IMR-90 (cell line): ENCODE measurements around the gene TOMM6. TPM values are rescaled to one million over a fixed set of nuclear protein-coding genes. Genes with fewer than 3 reads are reported as not detected.

ENCODE experiments used
- ATAC-seq: fragments of 200-7000 bp; cut with Tn5 transposase; 2 replicates; pipeline ENCODE4 v1.9.1; 2020; ENCODE audit warnings: low read depth, mild to moderate bottlenecking, moderate library complexity
- BruUV-seq: library from RNA; stranded (reverse); fragments of 400-500 nt; replicated peaks from 2 replicates; lab custom pipeline; 2021; lab: Mats Ljungman, UMichigan
- CTCF ChIA-PET: fragments of 300-600 bp; formaldehyde crosslinking; extraction: SDS; loops from one replicate; lab custom pipeline; 2021; ENCODE audit warnings: antibody characterized with exemption; lab: Yijun Ruan, JAX
- POLR2A ChIA-PET: fragments of 300-600 bp; sonication (Branson Sonifier 250); formaldehyde crosslinking; loops from one replicate; lab custom pipeline; 2022; ENCODE audit warnings: antibody characterized with exemption; ENCODE audit not compliant: unreplicated experiment; lab: Charles Lee
- DNase-seq: peaks from one replicate; pipeline ENCODE4 v3.0.0; 2013
- H2AFZ ChIP-seq: replicated peaks from 2 replicates; pipeline ENCODE3; 2013; ENCODE audit warnings: low read length, mild to moderate bottlenecking; ENCODE audit not compliant: poor library complexity
- H2AK5ac ChIP-seq: 2 replicates; pipeline ENCODE4 v1.6.1; 2013; ENCODE audit warnings: low read depth, low read length, inconsistent platforms
- H2AK9ac ChIP-seq: replicated peaks from 2 replicates; pipeline ENCODE3; 2013; ENCODE audit warnings: mild to moderate bottlenecking, low read depth, low read length, moderate library complexity; ENCODE audit not compliant: poor library complexity
- H2BK120ac ChIP-seq: 2 replicates; pipeline ENCODE4 v1.6.1; 2013; ENCODE audit warnings: low read depth, low read length, inconsistent platforms
- H2BK15ac ChIP-seq: 3 replicates; pipeline ENCODE4 v1.6.1; 2013; ENCODE audit warnings: low read depth, low read length, inconsistent platforms
- H2BK20ac ChIP-seq: 2 replicates; pipeline ENCODE4 v1.6.1; 2013; ENCODE audit warnings: low read depth, mild to moderate bottlenecking, inconsistent platforms, low read length, moderate library complexity
- H2BK5ac ChIP-seq: 2 replicates; pipeline ENCODE4 v1.6.1; 2013; ENCODE audit warnings: mild to moderate bottlenecking, low read depth, low read length, inconsistent platforms; ENCODE audit not compliant: poor library complexity, severe bottlenecking
- H3K14ac ChIP-seq: replicated peaks from 2 replicates; pipeline ENCODE4 v1.6.1; 2013; ENCODE audit warnings: low read depth, low read length, inconsistent platforms
- H3K18ac ChIP-seq: 2 replicates; pipeline ENCODE4 v1.6.1; 2013; ENCODE audit warnings: low read depth, low read length, control low read depth
- H3K23ac ChIP-seq: 2 replicates; pipeline ENCODE4 v1.6.1; 2013; ENCODE audit warnings: low read depth, low read length, inconsistent platforms
- H3K27ac ChIP-seq: 2 replicates; pipeline ENCODE4 v1.5.1; 2013; ENCODE audit warnings: mild to moderate bottlenecking, control low read depth, low read length; ENCODE audit not compliant: insufficient read depth
- H3K27me3 ChIP-seq: 2 replicates; pipeline ENCODE4 v1.6.1; 2013; ENCODE audit warnings: low read length; ENCODE audit not compliant: control insufficient read depth, insufficient read depth
- H3K36me3 ChIP-seq: 2 replicates; pipeline ENCODE4 v1.6.1; 2013; ENCODE audit warnings: low read length, mixed read lengths; ENCODE audit not compliant: control insufficient read depth, insufficient read depth
- H3K4ac ChIP-seq: 2 replicates; pipeline ENCODE4 v1.6.1; 2013; ENCODE audit warnings: low read depth, low read length, inconsistent platforms
- H3K4me1 ChIP-seq: 2 replicates; pipeline ENCODE4 v1.6.1; 2013; ENCODE audit warnings: low read length, mixed read lengths; ENCODE audit not compliant: control insufficient read depth, insufficient read depth
- H3K4me2 ChIP-seq: 2 replicates; pipeline ENCODE4 v1.6.1; 2013; ENCODE audit warnings: low read depth, mild to moderate bottlenecking, control low read depth, low read length, moderate library complexity
- H3K4me3 ChIP-seq: 2 replicates; pipeline ENCODE4 v1.5.1; 2013; ENCODE audit warnings: low read depth, mild to moderate bottlenecking, control low read depth, low read length, moderate library complexity; ENCODE audit not compliant: insufficient read depth
- H3K56ac ChIP-seq: 2 replicates; pipeline ENCODE4 v1.6.1; 2013; ENCODE audit warnings: low read length, inconsistent platforms; ENCODE audit not compliant: insufficient read depth; ENCODE audit errors: extremely low read depth
- H3K79me1 ChIP-seq, 2 experiments: 2 replicates each; pipeline ENCODE4 v1.6.1; 2013; ENCODE audit warnings: low read length in 2 of 2, inconsistent platforms in 1 of 2, low read depth in 1 of 2
- H3K9ac ChIP-seq: 2 replicates; pipeline ENCODE4 v1.6.1; 2013; ENCODE audit warnings: low read depth, low read length, control low read depth
- H3K9me1 ChIP-seq: 2 replicates; pipeline ENCODE4 v1.6.1; 2013; ENCODE audit warnings: low read length, inconsistent platforms; ENCODE audit not compliant: insufficient read depth
- H3K9me3 ChIP-seq: 2 replicates; pipeline ENCODE4 v1.6.1; 2013; ENCODE audit warnings: low read length; ENCODE audit not compliant: control insufficient read depth, insufficient read depth
- H4K20me1 ChIP-seq: 2 replicates; pipeline ENCODE4 v1.6.1; 2013; ENCODE audit warnings: low read length, inconsistent platforms; ENCODE audit not compliant: insufficient read depth
- H4K5ac ChIP-seq: 2 replicates; pipeline ENCODE4 v1.6.1; 2013; ENCODE audit warnings: mild to moderate bottlenecking, low read depth, low read length, control low read depth
- H4K8ac ChIP-seq, 2 experiments: 2 replicates each; pipeline ENCODE4 v1.6.1; 2013; ENCODE audit warnings: low read depth in 2 of 2, low read length in 2 of 2, control low read depth in 1 of 2, inconsistent platforms in 1 of 2
- H4K91ac ChIP-seq: 2 replicates; pipeline ENCODE4 v1.6.1; 2013; ENCODE audit warnings: low read depth, low read length, inconsistent platforms; ENCODE audit not compliant: insufficient read depth
- BHLHE40 ChIP-seq: fragments of 150-350 bp; IDR thresholded peaks from 2 replicates; pipeline ENCODE4 v1.6.1; 2016; ENCODE audit warnings: mild to moderate bottlenecking, low read depth, low read length
- CEBPB ChIP-seq: IDR thresholded peaks from 2 replicates; pipeline ENCODE4 v1.6.1; 2012; ENCODE audit warnings: low read depth, low read length, improper control_type of control experiment
- CTCF ChIP-seq: conservative IDR thresholded peaks from 2 replicates; pipeline ENCODE4 v1.5.1; 2012; ENCODE audit warnings: mild to moderate bottlenecking, low read depth, low read length, improper control_type of control experiment
- MAFK ChIP-seq: IDR thresholded peaks from 2 replicates; pipeline ENCODE4 v1.6.1; 2012; ENCODE audit warnings: low read depth, low read length, improper control_type of control experiment
- MAZ ChIP-seq: IDR thresholded peaks from 2 replicates; pipeline ENCODE4 v1.6.1; 2012; ENCODE audit warnings: low read depth, mild to moderate bottlenecking, low read length, improper control_type of control experiment, moderate library complexity, borderline replicate concordance
- MXI1 ChIP-seq: IDR thresholded peaks from 2 replicates; pipeline ENCODE4 v1.6.1; 2012; ENCODE audit warnings: low read depth, mild to moderate bottlenecking, low read length, moderate library complexity, borderline replicate concordance
- RAD21 ChIP-seq: IDR thresholded peaks from 2 replicates; pipeline ENCODE4 v1.6.1; 2012; ENCODE audit warnings: low read length, improper control_type of control experiment
- RFX5 ChIP-seq: IDR thresholded peaks from 2 replicates; pipeline ENCODE4 v1.8.0; 2012; ENCODE audit warnings: low read depth, mild to moderate bottlenecking, low read length, moderate library complexity
- SMC3 ChIP-seq: fragments of 150-350 bp; IDR thresholded peaks from 2 replicates; pipeline ENCODE4 v1.6.1; 2016; ENCODE audit warnings: low read depth, mild to moderate bottlenecking, antibody characterized with exemption, low read length, moderate library complexity
- USF2 ChIP-seq: fragments of 150-350 bp; IDR thresholded peaks from 2 replicates; pipeline ENCODE4 v1.6.1; 2017; ENCODE audit warnings: mild to moderate bottlenecking, antibody characterized with exemption, low read length, low read depth
- WGBS, 2 experiments: methylation state at CpG; one replicate each; pipeline versions ENCODE4 v1.1.5 to v1.1.7; 2013; ENCODE audit warnings: missing lambda C conversion rate in 2 of 2; ENCODE audit not compliant: insufficient read length in 1 of 2; ENCODE audit errors: extremely low coverage in 2 of 2; 5-methylcytosine and 5-hydroxymethylcytosine counted together
- dilution Hi-C: fragments of 300-500 bp; cut with HindIII; formaldehyde crosslinking; loops from one replicate; pipeline ENCODE4 v1.14.3; 2018; ENCODE audit warnings: low sequenced_read_pairs; ENCODE audit not compliant: unreplicated experiment
- in situ Hi-C: fragments of 300-500 bp; cut with MboI; formaldehyde crosslinking; loops from 3 replicates; pipeline ENCODE4 v1.14.3; 2019; ENCODE audit warnings: low sequenced_read_pairs, inconsistent platforms, mixed read lengths
- intact Hi-C: fragments of 100-400 bp; cut with micrococcal nuclease; formaldehyde crosslinking; loops from 2 replicates; pipeline ENCODE4 v1.10.0; 2022
- polyA plus RNA-seq, 3 experiments: library from polyadenylated mRNA; depleted of rRNA; stranded (reverse); fragments of >200 nt; gene quantifications; 2 replicates each; pipeline ENCODE4 v1.2.3, GENCODE V29; 2012; ENCODE audit warnings: low replicate concordance in 1 of 3
- total RNA-seq: library from RNA; depleted of rRNA; stranded (reverse); fragments of >200 nt; gene quantifications from 2 replicates; pipeline ENCODE4 v1.2.3, GENCODE V29; 2012

TOMM6 gene
- total and polyA plus RNA-seq, 2 of the 4 experiments (the other 2 are of a cell fraction), result 128 to 227 TPM

- TF ChIP-seq SMC3 (peak; percentile 87), MAFK (no peak), CTCF (peak; percentile 97), BHLHE40 (no peak), RFX5 (no peak), CEBPB (no peak), MXI1 (peak; percentile 42; the same call in 1 of the 2 replicates), RAD21 (peak; percentile 94), MAZ (peak; percentile 91; the same call in 1 of the 2 replicates), USF2 (no peak)
- H3K9me1 ChIP-seq, result no peaks in the 10 kb centered on the region; the same call in 1 of the 2 replicates
- DNase-seq, result peak; percentile 92
- H2BK20ac ChIP-seq, result no peak within 1 kb of the TSS
- peak within 1 kb of the TSS; percentile 40 to 66; a peak in 2 of 4 replicates for H4K8ac ChIP-seq
- H3K4me1 ChIP-seq, result peaks cover 9% of the 10 kb centered on the region
- peak; percentile 95 for ATAC-seq
- peak within 1 kb of the TSS; percentile 38 for H3K27ac ChIP-seq
- H4K5ac ChIP-seq, result peak within 1 kb of the TSS; percentile 60
- H3K14ac ChIP-seq, result peak within 1 kb of the TSS; percentile 77
- H2AFZ ChIP-seq, result peak within 1 kb of the TSS; percentile 93
- peaks cover 9% of the 10 kb centered on the region; the same call in 1 of the 2 replicates for H3K36me3 ChIP-seq
- dilution Hi-C loops (no loop called here), intact Hi-C loops (loop anchor here (1.0 to 10.0 kb wide), 5 partner anchors 83 to 435 kb away; partner anchors contain the start of gene MRPS10), in situ Hi-C loops (loop anchor here (5.0 to 10.0 kb wide), 2 partner anchors 155 to 267 kb away; no protein-coding TSS in a partner anchor)
- no peaks in the 10 kb centered on the region for H3K9me3 ChIP-seq
- peak within 1 kb of the TSS; percentile 58 for H3K4ac ChIP-seq
- H3K4me2 ChIP-seq, result peak within 1 kb of the TSS; percentile 96
- 0 out of 2 replicates have a peak within 1 kb of the TSS, but pooled peaks have one; percentile 22 for H2BK120ac ChIP-seq
- 0 out of 3 replicates have a peak within 1 kb of the TSS, but pooled peaks have one; percentile 0 for H2BK15ac ChIP-seq
- no TSS peak for BruUV-seq
- peak within 1 kb of the TSS; percentile 79 for H3K23ac ChIP-seq
- peak within 1 kb of the TSS; percentile 80 for H3K9ac ChIP-seq
- POLR2A ChIA-PET, result no interaction called here
- H3K18ac ChIP-seq, result no peak within 1 kb of the TSS
- no peaks in the 10 kb centered on the region for H4K20me1 ChIP-seq
- H3K79me1 ChIP-seq, result peaks cover 10 to 24% of the 10 kb centered on the region in 2 experiments
- H2AK5ac ChIP-seq, result 0 out of 2 replicates have a peak within 1 kb of the TSS, but pooled peaks have one; percentile 29
- CTCF ChIA-PET, result no interaction called here
- H3K56ac ChIP-seq, result no peak within 1 kb of the TSS
- 0% methylated on average over 25 of the region's 73 CpGs; no CpG with 5 or more reads in 1 of the 2 experiments for WGBS, 2 experiments
- H3K27me3 ChIP-seq, result no peaks in the 10 kb centered on the region
- peak within 1 kb of the TSS; percentile 48 for H2AK9ac ChIP-seq
- peak within 1 kb of the TSS; percentile 44 for H4K91ac ChIP-seq
- H3K4me3 ChIP-seq, result peak within 1 kb of the TSS; percentile 54
- peak within 1 kb of the TSS; percentile 6 for H2BK5ac ChIP-seq
Measured at GRCh38 chr6:41779788-41780550, 7.5 kb upstream of the TOMM6 start, which contains the start of gene FRS3. Gene FRS3, minus strand, starts transcription at chr6:41779900. Its CDS starts 2,913 bp downstream, at chr6:41776987.
